K562 (cell line): ENCODE data around the gene KCNQ5. TPM values are rescaled to one million over a fixed set of nuclear protein-coding genes. Genes with fewer than 3 reads are reported as not detected.

Source experiments
- ATAC-seq: fragments of 200-7000 bp; cut with Tn5 transposase; 3 replicates; pipeline ENCODE4 v1.9.1; 2020; ENCODE audit warnings: moderate library complexity
- BruUV-seq: library from RNA; stranded (reverse); fragments of 400-500 nt; replicated peaks from 2 replicates; lab custom pipeline; 2021; lab: Mats Ljungman, UMichigan
- CTCF ChIA-PET: fragments of 300-600 bp; formaldehyde crosslinking; extraction: SDS; loops from one replicate; lab custom pipeline; 2021; ENCODE audit warnings: low intra/inter-chr PET ratio; lab: Yijun Ruan, JAX
- POLR2A ChIA-PET: fragments of 300-600, 350-650 bp; sonication (Branson Sonifier 250); formaldehyde crosslinking; extraction: SDS; loops from one replicate; lab custom pipeline; 2021; ENCODE audit warnings: antibody characterized with exemption, inconsistent platforms; lab: Yijun Ruan, JAX
- DNase-seq, 4 experiments: peaks; one replicate each; pipeline versions ENCODE4 v3.0.0 to v3.0.0-alpha.2; 2011 to 2018; ENCODE audit warnings: low spot score in 3 of 4, mixed read lengths in 3 of 4; ENCODE audit errors: extremely low read depth in 1 of 4
- FAIRE-seq: peaks from 2 replicates; lab custom pipeline; 2011; peaks lifted over from hg19 to GRCh38; lab: Jason Lieb, UNC
- H2AFZ ChIP-seq: 2 replicates; pipeline ENCODE4 v1.6.0; 2011; ENCODE audit warnings: low read depth, low read length, control low read depth, inconsistent platforms
- H3K27ac ChIP-seq: fragments of 200-600 bp; 3 replicates; pipeline ENCODE4 v1.8.0; 2011; ENCODE audit warnings: low read depth, mild to moderate bottlenecking, control low read depth, inconsistent platforms, low read length, moderate library complexity, mixed read lengths; ENCODE audit errors: extremely low read depth
- H3K27me3 ChIP-seq, 2 experiments: fragments of 300-600 bp in 1 of 2; 2 replicates in 1 of 2; 3 replicates in 1 of 2; pipeline versions ENCODE4 v1.6.0 to v1.8.0; 2011; ENCODE audit warnings: inconsistent platforms in 2 of 2, low read length in 2 of 2, mild to moderate bottlenecking in 1 of 2, mixed read lengths in 1 of 2, moderate library complexity in 1 of 2; ENCODE audit not compliant: control insufficient read depth in 2 of 2, insufficient read depth in 2 of 2
- H3K36me3 ChIP-seq: fragments of 300-600 bp; 3 replicates; pipeline ENCODE4 v1.8.0; 2011; ENCODE audit warnings: mild to moderate bottlenecking, low read length, inconsistent platforms; ENCODE audit not compliant: control insufficient read depth, insufficient read depth
- H3K4me1 ChIP-seq, 2 experiments: fragments of 200-600 bp in 1 of 2; replicated peaks in 1 of 2; 2 replicates in 1 of 2; 3 replicates in 1 of 2; pipeline versions ENCODE4 v1.5.1 to v1.8.0; 2011; ENCODE audit warnings: inconsistent platforms in 2 of 2, low read length in 2 of 2, mild to moderate bottlenecking in 1 of 2, mixed read lengths in 1 of 2, moderate library complexity in 1 of 2; ENCODE audit not compliant: control insufficient read depth in 2 of 2, insufficient read depth in 2 of 2
- H3K4me2 ChIP-seq: 2 replicates; pipeline ENCODE4 v1.6.1; 2011; ENCODE audit warnings: low read length, control low read depth, inconsistent platforms, mixed read lengths; ENCODE audit not compliant: insufficient read depth
- H3K4me3 ChIP-seq: fragments of 200-600 bp; sonication (generic), shearing (Covaris generic); 2 replicates; pipeline ENCODE4 v1.5.1; 2016; ENCODE audit warnings: control low read depth, inconsistent platforms
- H3K79me2 ChIP-seq: fragments of 200-600 bp; 3 replicates; pipeline ENCODE4 v1.8.0; 2011; ENCODE audit warnings: low read length, inconsistent platforms; ENCODE audit not compliant: control insufficient read depth, insufficient read depth
- H3K9ac ChIP-seq, 2 experiments: 2 replicates each; pipeline versions ENCODE4 v1.6.0 to v1.6.1; 2011; ENCODE audit warnings: low read depth in 2 of 2, low read length in 2 of 2, control low read depth in 1 of 2, inconsistent platforms in 1 of 2, mild to moderate bottlenecking in 1 of 2, mixed read lengths in 1 of 2; ENCODE audit not compliant: insufficient read depth in 1 of 2
- H3K9me1 ChIP-seq: one replicate; pipeline ENCODE4 v1.6.0; 2011; ENCODE audit warnings: inconsistent platforms, mild to moderate bottlenecking, low read length, moderate library complexity; ENCODE audit not compliant: control insufficient read depth, insufficient read depth
- H3K9me3 ChIP-seq: replicated peaks from 2 replicates; pipeline ENCODE4 v1.5.1; 2011; ENCODE audit warnings: low read depth, low read length, inconsistent platforms; ENCODE audit not compliant: control insufficient read depth, insufficient read depth
- H4K20me1 ChIP-seq: replicated peaks from 2 replicates; pipeline ENCODE4 v1.6.1; 2011; ENCODE audit warnings: low read length, inconsistent platforms, mixed read lengths; ENCODE audit not compliant: control insufficient read depth, insufficient read depth
- BRCA1 ChIP-seq, 2 experiments: fragments of 450-650 bp in 1 of 2; sonication (generic) in 1 of 2; formaldehyde crosslinking in 1 of 2; IDR thresholded peaks; 2 replicates each; pipeline versions ENCODE4 v1.5.0 to v1.6.1; 2017 to 2020; ENCODE audit warnings: mild to moderate bottlenecking in 1 of 2, missing genetic modification reagents in 1 of 2
- NFE2L1 ChIP-seq: fragments of 450-650 bp; IDR thresholded peaks from 2 replicates; pipeline ENCODE4 v1.6.1; 2016; ENCODE audit warnings: missing genetic modification characterization, low read depth, mild to moderate bottlenecking, missing compliant biosample characterization, moderate library complexity, borderline replicate concordance
- NR2F6 ChIP-seq: fragments of 450-650 bp; formaldehyde crosslinking; IDR thresholded peaks from 2 replicates; pipeline ENCODE4 v1.4.0; 2020; ENCODE audit warnings: mild to moderate bottlenecking
- PML ChIP-seq: IDR thresholded peaks from 2 replicates; pipeline ENCODE4 v1.6.1; 2012; ENCODE audit warnings: low read length, inconsistent platforms
- SIN3B ChIP-seq: fragments of 450-650 bp; IDR thresholded peaks from 2 replicates; pipeline ENCODE4 v1.6.1; 2017; ENCODE audit warnings: low read depth, mild to moderate bottlenecking, moderate library complexity
- SRF ChIP-seq, 2 experiments: fragments of 250-450, 450-650 bp in 1 of 2; sonication (Bioruptor Pico) in 1 of 2; sonication (generic) in 1 of 2; formaldehyde crosslinking; IDR thresholded peaks; 2 replicates each; pipeline versions ENCODE4 v1.5.0 to v1.5.1; 2020 to 2022; ENCODE audit warnings: mild to moderate bottlenecking in 1 of 2, missing genetic modification reagents in 1 of 2
- SUPT5H ChIP-seq: fragments of 450-650 bp; IDR thresholded peaks from 2 replicates; pipeline ENCODE4 v1.6.1; 2016
- XRCC3 ChIP-seq: fragments of 450-650 bp; IDR thresholded peaks from 2 replicates; pipeline ENCODE4 v1.6.1; 2017; ENCODE audit warnings: mild to moderate bottlenecking, moderate library complexity
- ZNF133 ChIP-seq: fragments of 250-450 bp; sonication (Bioruptor Pico); IDR thresholded peaks from 2 replicates; pipeline ENCODE4 v1.4.0; 2020; ENCODE audit warnings: mild to moderate bottlenecking
- ZNF586 ChIP-seq: fragments of 450-650 bp; formaldehyde crosslinking; conservative IDR thresholded peaks from 2 replicates; pipeline ENCODE4 v1.4.0; 2020; ENCODE audit warnings: mild to moderate bottlenecking, moderate library complexity
- WGBS: fragments of 100-300 bp; shearing (Covaris generic); methylation state at CpG from one replicate; pipeline ENCODE4 v1.1.6; 2016; ENCODE audit warnings: low coverage, mixed read lengths; ENCODE audit not compliant: insufficient coverage; ENCODE audit errors: missing lambda C conversion rate; 5-methylcytosine and 5-hydroxymethylcytosine counted together
- in situ Hi-C: fragments of 300-500 bp; cut with MboI; formaldehyde crosslinking; loops from 4 replicates; pipeline ENCODE4 v1.15.0; 2018; ENCODE audit warnings: inconsistent platforms, mixed read lengths
- intact Hi-C: fragments of 100-400 bp; cut with micrococcal nuclease; formaldehyde crosslinking; loops from 2 replicates; pipeline ENCODE4 v1.14.2; 2022
- polyA plus RNA-seq, 8 experiments: library from polyadenylated mRNA; depleted of rRNA in 4 of 8; stranded (reverse) in 5 of 8; unstranded in 3 of 8; fragments of >200 nt; fragmentation: Nextera tagmentation in 2 of 8; fragmentation: Illumina TruSeq in 1 of 8; extraction: Ambion mirVana in 2 of 8; extraction: Trizol in 1 of 8; gene quantifications; 2 replicates each; pipeline versions ENCODE4 v1.2.1 to v1.2.3, GENCODE V29; 2011 to 2014; ENCODE audit warnings: inconsistent platforms in 1 of 8, missing spikeins in 1 of 8
- total RNA-seq, 7 experiments: library from RNA; depleted of rRNA in 6 of 7; stranded (reverse); fragments of >200 nt in 6 of 7; fragmentation: Illumina TruSeq in 2 of 7; extraction: Trizol in 2 of 7; gene quantifications; 2 replicates each; pipeline versions ENCODE4 v1.2.1 to v1.2.3, GENCODE V29; 2011 to 2021; ENCODE audit warnings: low replicate concordance in 1 of 7
- TF ChIP-seq, protein P1 (sequence below): sonication (generic); formaldehyde crosslinking; IDR thresholded peaks from 2 replicates; pipeline ENCODE4 v1.8.0; 2022; ENCODE audit warnings: mild to moderate bottlenecking, missing genetic modification reagents, borderline replicate concordance
- TF ChIP-seq, protein P2 (sequence below): fragments of 250-450 bp; sonication (Bioruptor Pico); IDR thresholded peaks from 2 replicates; pipeline ENCODE4 v1.8.0; 2022; ENCODE audit warnings: inconsistent platforms
- TF ChIP-seq, protein P3 (sequence below): sonication (generic); formaldehyde crosslinking; IDR thresholded peaks from 2 replicates; pipeline ENCODE4 v1.8.0; 2022; ENCODE audit warnings: missing genetic modification reagents, mild to moderate bottlenecking, borderline replicate concordance

Gene KCNQ5
- total and polyA plus RNA-seq, 9 of the 15 experiments (the other 6 are each of a cell fraction or from before 2014, with no cell fraction given), result 0.31 to 5.9 (median 2.6) TPM

DNA sequence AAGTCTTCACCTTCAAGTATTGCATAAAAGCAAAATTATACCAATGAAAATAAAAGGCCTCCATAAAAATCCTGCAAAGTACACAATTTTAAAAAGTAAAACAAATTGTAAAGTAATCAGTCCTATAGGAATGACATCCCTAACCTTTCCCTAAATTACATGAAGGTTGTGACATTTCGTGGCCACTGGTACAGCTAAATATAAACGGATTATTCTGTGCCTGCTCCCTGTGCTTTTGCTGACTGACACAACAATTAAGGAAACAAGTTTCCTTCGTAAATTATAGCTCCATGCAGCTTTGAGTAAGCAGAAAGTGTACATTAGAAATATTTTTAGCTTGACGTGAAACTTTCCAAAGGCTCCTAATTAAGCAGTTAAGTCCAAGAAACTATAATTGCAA lies 222.8 kb downstream of the KCNQ5 start:
- Histone ChIP-seq H3K9me1 (no peaks in the 10 kb centered on the region), H3K9me3 (no peaks in the 10 kb centered on the region), H3K9ac (no peak overlapping the region), H2AFZ (no peak overlapping the region), H3K36me3 (no peaks in the 10 kb centered on the region), H3K4me1 (no peaks in the 10 kb centered on the region), H3K27ac (no peak overlapping the region), H3K4me3 (no peak overlapping the region), H4K20me1 (no peaks in the 10 kb centered on the region), H3K4me2 (no peak overlapping the region), H3K27me3 (no peaks in the 10 kb centered on the region), H3K79me2 (no peaks in the 10 kb centered on the region)
- in situ Hi-C loops, result no loop called here
- ATAC-seq (no peak), DNase-seq (no peak)
- POLR2A ChIA-PET, result interaction anchor here (0.7 to 0.9 kb wide), 2 partner anchors 17 to 1462 kb away, joined by 3 read pairs; no protein-coding TSS in a partner anchor
- no TSS peak for BruUV-seq
- no peak for TF ChIP-seq SIN3B
- TF ChIP-seq, all 486 proteins: peak for 0
- intact Hi-C loops, result no loop called here
- FAIRE-seq, result no peak
- WGBS, result 3% methylated on average over 4 of the region's 4 CpGs
- CTCF ChIA-PET, result no interaction called here

DNA sequence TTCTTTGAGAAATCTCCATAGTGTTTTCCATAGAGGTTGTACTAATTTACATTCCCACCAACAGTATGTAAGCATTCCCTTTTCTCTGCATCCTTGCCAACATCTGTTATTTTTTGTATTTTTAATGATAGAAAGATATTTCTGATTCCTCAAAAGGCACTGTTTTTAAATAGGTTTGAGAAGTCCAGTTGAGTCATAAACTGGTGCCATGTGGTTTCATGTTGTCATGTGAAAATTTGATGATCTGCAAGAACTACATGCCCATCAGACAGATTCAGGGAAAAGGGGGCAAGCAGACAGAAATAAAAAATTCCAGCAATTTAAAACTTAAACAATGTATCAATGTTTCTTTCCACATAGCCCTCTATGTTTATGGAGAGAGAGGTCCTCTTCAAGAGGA lies 227.5 kb downstream of the KCNQ5 start:
- Histone ChIP-seq H3K79me2 (no peaks in the 10 kb centered on the region), H3K9me1 (no peaks in the 10 kb centered on the region), H3K4me1 (no peaks in the 10 kb centered on the region), H3K4me2 (no peak overlapping the region), H2AFZ (no peak overlapping the region), H3K27ac (no peak overlapping the region), H3K9ac (no peak overlapping the region), H3K27me3 (no peaks in the 10 kb centered on the region), H3K9me3 (no peaks in the 10 kb centered on the region), H4K20me1 (no peaks in the 10 kb centered on the region), H3K4me3 (no peak overlapping the region), H3K36me3 (no peaks in the 10 kb centered on the region)
- ATAC-seq (no peak), FAIRE-seq (no peak), DNase-seq (no peak)
- ChIA-PET POLR2A (no interaction called here), CTCF (no interaction called here)
- in situ Hi-C loops, result no loop called here
- BruUV-seq, result no TSS peak
- intact Hi-C loops, result no loop called here
- TF ChIP-seq, protein P1, sequence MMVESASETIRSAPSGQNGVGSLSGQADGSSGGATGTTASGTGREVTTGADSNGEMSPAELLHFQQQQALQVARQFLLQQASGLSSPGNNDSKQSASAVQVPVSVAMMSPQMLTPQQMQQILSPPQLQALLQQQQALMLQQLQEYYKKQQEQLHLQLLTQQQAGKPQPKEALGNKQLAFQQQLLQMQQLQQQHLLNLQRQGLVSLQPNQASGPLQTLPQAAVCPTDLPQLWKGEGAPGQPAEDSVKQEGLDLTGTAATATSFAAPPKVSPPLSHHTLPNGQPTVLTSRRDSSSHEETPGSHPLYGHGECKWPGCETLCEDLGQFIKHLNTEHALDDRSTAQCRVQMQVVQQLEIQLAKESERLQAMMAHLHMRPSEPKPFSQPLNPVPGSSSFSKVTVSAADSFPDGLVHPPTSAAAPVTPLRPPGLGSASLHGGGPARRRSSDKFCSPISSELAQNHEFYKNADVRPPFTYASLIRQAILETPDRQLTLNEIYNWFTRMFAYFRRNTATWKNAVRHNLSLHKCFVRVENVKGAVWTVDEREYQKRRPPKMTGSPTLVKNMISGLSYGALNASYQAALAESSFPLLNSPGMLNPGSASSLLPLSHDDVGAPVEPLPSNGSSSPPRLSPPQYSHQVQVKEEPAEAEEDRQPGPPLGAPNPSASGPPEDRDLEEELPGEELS (CRISPR knock-in tag), result no peak
- TF ChIP-seq, protein P2, sequence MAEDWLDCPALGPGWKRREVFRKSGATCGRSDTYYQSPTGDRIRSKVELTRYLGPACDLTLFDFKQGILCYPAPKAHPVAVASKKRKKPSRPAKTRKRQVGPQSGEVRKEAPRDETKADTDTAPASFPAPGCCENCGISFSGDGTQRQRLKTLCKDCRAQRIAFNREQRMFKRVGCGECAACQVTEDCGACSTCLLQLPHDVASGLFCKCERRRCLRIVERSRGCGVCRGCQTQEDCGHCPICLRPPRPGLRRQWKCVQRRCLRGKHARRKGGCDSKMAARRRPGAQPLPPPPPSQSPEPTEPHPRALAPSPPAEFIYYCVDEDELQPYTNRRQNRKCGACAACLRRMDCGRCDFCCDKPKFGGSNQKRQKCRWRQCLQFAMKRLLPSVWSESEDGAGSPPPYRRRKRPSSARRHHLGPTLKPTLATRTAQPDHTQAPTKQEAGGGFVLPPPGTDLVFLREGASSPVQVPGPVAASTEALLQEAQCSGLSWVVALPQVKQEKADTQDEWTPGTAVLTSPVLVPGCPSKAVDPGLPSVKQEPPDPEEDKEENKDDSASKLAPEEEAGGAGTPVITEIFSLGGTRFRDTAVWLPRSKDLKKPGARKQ (CRISPR knock-in tag), result no peak
- no peak for TF ChIP-seq SRF (CRISPR knock-in tag; IDR thresholded peaks at IDR 0.05)
- no peak for TF ChIP-seq NR2F6 (CRISPR knock-in tag)
- TF ChIP-seq XRCC3, result no peak
- no peak for TF ChIP-seq NFE2L1 (tag)
- TF ChIP-seq, protein P3, sequence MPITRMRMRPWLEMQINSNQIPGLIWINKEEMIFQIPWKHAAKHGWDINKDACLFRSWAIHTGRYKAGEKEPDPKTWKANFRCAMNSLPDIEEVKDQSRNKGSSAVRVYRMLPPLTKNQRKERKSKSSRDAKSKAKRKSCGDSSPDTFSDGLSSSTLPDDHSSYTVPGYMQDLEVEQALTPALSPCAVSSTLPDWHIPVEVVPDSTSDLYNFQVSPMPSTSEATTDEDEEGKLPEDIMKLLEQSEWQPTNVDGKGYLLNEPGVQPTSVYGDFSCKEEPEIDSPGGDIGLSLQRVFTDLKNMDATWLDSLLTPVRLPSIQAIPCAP (CRISPR knock-in tag), result no peak
- no peak for TF ChIP-seq ZNF133 (CRISPR knock-in tag)
- no peak for TF ChIP-seq BRCA1 (IDR thresholded peaks at IDR 0.05)
- no peak for TF ChIP-seq BRCA1 (CRISPR knock-in tag; IDR thresholded peaks at IDR 0.05)
- no peak for TF ChIP-seq PML
- no peak for TF ChIP-seq SUPT5H
- TF ChIP-seq ZNF586 (CRISPR knock-in tag), result no peak
